Measurements from ENCODE around the gene VAV3. TPM values are rescaled to one million over a fixed set of nuclear protein-coding genes. Genes with fewer than 3 reads are reported as not detected.

VAV3 gene
- total and polyA plus RNA-seq, 10 donors, result 10.5 to 63.0 (median 38.8) TPM

GRCh38 chr1:107649023-107649422 is 316.0 kb downstream of the VAV3 start:
- H3K9me3 ChIP-seq, result no peaks in the 10 kb centered on the region
- DNase-seq, result no peak
- no peaks in the 10 kb centered on the region for H3K27me3 ChIP-seq (replicated peaks in 1 of 7)
- peaks cover 0 to 6% (median 0%) of the 10 kb centered on the region in 6 donors for H3K36me3 ChIP-seq
- intact Hi-C loops (cut with DNase I; ENCODE audit: low total_unique reads), result no loop called here
- no peak for TF ChIP-seq CTCF (IDR thresholded peaks at IDR 0.05 in 8 of 11, conservative IDR thresholded peaks at IDR 0.05 in 3 of 11)
- TF ChIP-seq POLR2AphosphoS5 (IDR thresholded peaks at IDR 0.05), result no peak
- TF ChIP-seq POLR2A (IDR thresholded peaks at IDR 0.05), result no peak
- no peak overlapping the region for H3K4me3 ChIP-seq
- WGBS, 5 donors, result 72 to 91% (median 84%) methylated on average over 3 of the region's 3 CpGs
- H3K27ac ChIP-seq, result no peak overlapping the region
- no peaks in the 10 kb centered on the region for H3K4me1 ChIP-seq

GRCh38 chr1:107648071-107648470 is 316.9 kb downstream of the VAV3 start:
- H3K4me3 ChIP-seq, result no peak overlapping the region
- no peaks in the 10 kb centered on the region for H3K27me3 ChIP-seq (replicated peaks in 1 of 7)
- intact Hi-C loops (cut with DNase I; ENCODE audit: low total_unique reads), result no loop called here
- H3K9me3 ChIP-seq, result no peaks in the 10 kb centered on the region
- peaks cover 0 to 6% (median 0%) of the 10 kb centered on the region in 6 donors for H3K36me3 ChIP-seq
- TF ChIP-seq CTCF (IDR thresholded peaks at IDR 0.05 in 8 of 11, conservative IDR thresholded peaks at IDR 0.05 in 3 of 11), result no peak
- TF ChIP-seq POLR2AphosphoS5 (IDR thresholded peaks at IDR 0.05), result no peak
- TF ChIP-seq POLR2A (IDR thresholded peaks at IDR 0.05), result no peak
- no peak overlapping the region for H3K27ac ChIP-seq
- DNase-seq, result no peak
- no peaks in the 10 kb centered on the region for H3K4me1 ChIP-seq

- no peaks in the 10 kb centered on the region for H3K27me3 ChIP-seq (replicated peaks in 1 of 7)
- no peak for DNase-seq
- intact Hi-C loops (cut with DNase I; ENCODE audit: low total_unique reads), result no loop called here
- H3K4me3 ChIP-seq, result no peak overlapping the region
- H3K27ac ChIP-seq, result no peak overlapping the region
- no peaks in the 10 kb centered on the region for H3K9me3 ChIP-seq
- peaks cover 0 to 11% (median 3%) of the 10 kb centered on the region in 6 donors for H3K36me3 ChIP-seq
- WGBS, 5 donors, result 85 to 88% (median 86%) methylated on average over 2 of the region's 2 CpGs
- no peaks in the 10 kb centered on the region for H3K4me1 ChIP-seq
- TF ChIP-seq POLR2AphosphoS5 (IDR thresholded peaks at IDR 0.05), result no peak
- TF ChIP-seq POLR2A (IDR thresholded peaks at IDR 0.05), result no peak
- no peak for TF ChIP-seq CTCF (IDR thresholded peaks at IDR 0.05 in 8 of 11, conservative IDR thresholded peaks at IDR 0.05 in 3 of 11)
These were observed 318.0 kb downstream of the VAV3 start for GRCh38 chr1:107647012-107647411.

GRCh38 chr1:107643766-107644165 is 321.2 kb downstream of the VAV3 start:
- no peak for DNase-seq

More at GRCh38 chr1:107643766-107644165, 321.2 kb downstream of the VAV3 start:
- intact Hi-C loops (cut with DNase I; ENCODE audit: low total_unique reads), result no loop called here
- peaks cover 0 to 40% (median 11%) of the 10 kb centered on the region in 6 donors for H3K36me3 ChIP-seq
- H3K4me1 ChIP-seq, result no peaks in the 10 kb centered on the region
- H3K27ac ChIP-seq, result no peak overlapping the region
- H3K4me3 ChIP-seq, result no peak overlapping the region
- no peak for TF ChIP-seq POLR2AphosphoS5 (IDR thresholded peaks at IDR 0.05)
- no peak for TF ChIP-seq POLR2A (IDR thresholded peaks at IDR 0.05)
- TF ChIP-seq CTCF (IDR thresholded peaks at IDR 0.05 in 8 of 11, conservative IDR thresholded peaks at IDR 0.05 in 3 of 11), result no peak
- 53 to 79% (median 66%) methylated on average over 1 of the region's 1 CpG for WGBS, 5 donors
- no peaks in the 10 kb centered on the region for H3K27me3 ChIP-seq (replicated peaks in 1 of 7)
- no peaks in the 10 kb centered on the region for H3K9me3 ChIP-seq

All from spleen (tissue), 11 donors.